Hepatocyte (in vitro differentiated cells): ENCODE measurements around the gene SND1. TPM values are rescaled to one million over a fixed set of nuclear protein-coding genes. Genes with fewer than 3 reads are reported as not detected.

Experiments
- DNase-seq: peaks from one replicate; pipeline ENCODE4 v3.0.0-alpha.2; 2016; ENCODE audit warnings: low spot score
- H2AFZ ChIP-seq: fragments of 200-600 bp; sonication (generic); 2 replicates; pipeline ENCODE4 v1.6.0; 2016; ENCODE audit warnings: antibody characterized with exemption, mild to moderate bottlenecking
- H3K27ac ChIP-seq: fragments of 200-600 bp; sonication (generic); 2 replicates; pipeline ENCODE4 v1.5.1; 2016; ENCODE audit warnings: mild to moderate bottlenecking
- H3K27me3 ChIP-seq: fragments of 200-600 bp; sonication (generic); 2 replicates; pipeline ENCODE4 v1.6.1; 2016
- H3K36me3 ChIP-seq: fragments of 200-600 bp; sonication (generic); replicated peaks from 2 replicates; pipeline ENCODE4 v1.5.1; 2016; ENCODE audit warnings: low read depth; ENCODE audit not compliant: insufficient read depth
- H3K4me1 ChIP-seq: fragments of 200-600 bp; sonication (generic); 2 replicates; pipeline ENCODE4 v1.5.1; 2016; ENCODE audit warnings: mild to moderate bottlenecking, moderate library complexity; ENCODE audit not compliant: insufficient read depth
- H3K4me2 ChIP-seq: fragments of 200-600 bp; sonication (generic); 2 replicates; pipeline ENCODE4 v1.6.0; 2016
- H3K4me3 ChIP-seq: fragments of 200-600 bp; sonication (generic); 2 replicates; pipeline ENCODE4 v1.5.1; 2016; ENCODE audit warnings: mild to moderate bottlenecking
- H3K79me2 ChIP-seq: fragments of 200-600 bp; sonication (generic); 2 replicates; pipeline ENCODE4 v1.6.0; 2017; ENCODE audit warnings: mild to moderate bottlenecking
- H3K9me2 ChIP-seq: fragments of 200-600 bp; sonication (generic); replicated peaks from 2 replicates; pipeline ENCODE4 v1.6.0; 2017; ENCODE audit warnings: mild to moderate bottlenecking; ENCODE audit not compliant: insufficient read depth
- H3K9me3 ChIP-seq: fragments of 200-600 bp; sonication (generic); 2 replicates; pipeline ENCODE4 v1.5.1; 2016; ENCODE audit warnings: low read depth, mild to moderate bottlenecking
- H4K20me1 ChIP-seq: fragments of 200-600 bp; sonication (generic); 2 replicates; pipeline ENCODE4 v1.6.0; 2016; ENCODE audit warnings: mild to moderate bottlenecking; ENCODE audit not compliant: insufficient read depth, poor library complexity, severe bottlenecking
- EZH2 ChIP-seq: fragments of 200-600 bp; sonication (generic); IDR thresholded peaks from 2 replicates; pipeline ENCODE4 v1.6.1; 2016; ENCODE audit warnings: antibody characterized with exemption, mild to moderate bottlenecking, borderline replicate concordance
- EZH2phosphoT487 ChIP-seq: fragments of 200-600 bp; sonication (generic); IDR thresholded peaks from one replicate; pipeline ENCODE4 v1.6.1; 2018; ENCODE audit warnings: antibody characterized with exemption, mild to moderate bottlenecking, low read depth, moderate library complexity; ENCODE audit not compliant: unreplicated experiment, severe bottlenecking
- WGBS: methylation state at CpG from one replicate; pipeline ENCODE4 v1.1.6; 2016; ENCODE audit warnings: low lambda C conversion rate; ENCODE audit errors: missing lambda C conversion rate; 5-methylcytosine and 5-hydroxymethylcytosine counted together
- polyA plus RNA-seq: library from polyadenylated mRNA; unstranded; fragments of >200 nt; fragmentation: Nextera tagmentation; extraction: Ambion mirVana; gene quantifications from 2 replicates; pipeline ENCODE4 v1.2.1, GENCODE V29; 2016
- total RNA-seq: library from RNA; depleted of rRNA; stranded (reverse); fragments of >200 nt; gene quantifications from 2 replicates; pipeline ENCODE4 v1.2.3, GENCODE V29; 2014
- TF ChIP-seq, protein P1 (sequence below): fragments of 200-600 bp; sonication (generic); IDR thresholded peaks from 2 replicates; pipeline ENCODE4 v1.5.1; 2016; ENCODE audit warnings: antibody characterized with exemption, mild to moderate bottlenecking; ENCODE audit not compliant: poor library complexity

The SND1 gene
- total and polyA plus RNA-seq, 2 experiments from 2014 or later: 141 to 200 TPM

DNA sequence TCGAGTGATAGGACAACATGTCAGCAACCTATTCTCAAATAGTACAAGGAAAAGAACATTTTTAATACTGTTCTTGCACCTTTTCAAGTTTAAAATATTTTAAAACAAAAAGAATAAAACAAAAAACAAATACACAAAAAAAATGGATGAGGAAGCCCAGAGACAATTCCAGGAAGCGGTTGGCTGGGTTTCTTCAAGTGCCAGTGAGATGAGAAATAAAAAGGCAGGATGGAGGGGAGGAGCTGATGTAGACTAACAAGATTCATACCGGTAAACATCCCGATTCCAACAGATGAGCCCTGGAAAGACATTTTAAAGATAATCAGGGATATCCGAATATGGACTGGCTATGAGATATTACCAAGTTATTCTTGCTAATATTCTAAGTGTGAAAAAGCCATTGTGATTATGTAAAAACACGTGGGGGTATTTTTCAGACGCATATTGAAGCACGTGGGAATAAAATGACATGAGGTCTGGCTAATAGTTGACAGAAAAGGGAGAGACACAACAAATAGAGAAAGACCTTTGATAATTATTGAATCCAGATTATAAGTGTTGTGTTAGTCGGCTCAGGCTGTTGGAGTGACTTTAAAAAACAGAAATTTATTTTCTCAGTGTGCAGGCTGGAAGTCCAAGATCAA, 480.6 kb downstream of the SND1 start:
- Histone ChIP-seq H3K36me3 (no peaks in the 10 kb centered on the region), H3K9me2 (no peaks in the 10 kb centered on the region), H3K27ac (no peak overlapping the region), H3K9me3 (no peaks in the 10 kb centered on the region), H2AFZ (no peak overlapping the region), H4K20me1 (no peaks in the 10 kb centered on the region), H3K4me1 (peaks cover 9% of the 10 kb centered on the region), H3K4me2 (no peak overlapping the region), H3K79me2 (no peaks in the 10 kb centered on the region), H3K4me3 (no peak overlapping the region), H3K27me3 (peaks cover 71% of the 10 kb centered on the region)
- TF ChIP-seq, protein P1, sequence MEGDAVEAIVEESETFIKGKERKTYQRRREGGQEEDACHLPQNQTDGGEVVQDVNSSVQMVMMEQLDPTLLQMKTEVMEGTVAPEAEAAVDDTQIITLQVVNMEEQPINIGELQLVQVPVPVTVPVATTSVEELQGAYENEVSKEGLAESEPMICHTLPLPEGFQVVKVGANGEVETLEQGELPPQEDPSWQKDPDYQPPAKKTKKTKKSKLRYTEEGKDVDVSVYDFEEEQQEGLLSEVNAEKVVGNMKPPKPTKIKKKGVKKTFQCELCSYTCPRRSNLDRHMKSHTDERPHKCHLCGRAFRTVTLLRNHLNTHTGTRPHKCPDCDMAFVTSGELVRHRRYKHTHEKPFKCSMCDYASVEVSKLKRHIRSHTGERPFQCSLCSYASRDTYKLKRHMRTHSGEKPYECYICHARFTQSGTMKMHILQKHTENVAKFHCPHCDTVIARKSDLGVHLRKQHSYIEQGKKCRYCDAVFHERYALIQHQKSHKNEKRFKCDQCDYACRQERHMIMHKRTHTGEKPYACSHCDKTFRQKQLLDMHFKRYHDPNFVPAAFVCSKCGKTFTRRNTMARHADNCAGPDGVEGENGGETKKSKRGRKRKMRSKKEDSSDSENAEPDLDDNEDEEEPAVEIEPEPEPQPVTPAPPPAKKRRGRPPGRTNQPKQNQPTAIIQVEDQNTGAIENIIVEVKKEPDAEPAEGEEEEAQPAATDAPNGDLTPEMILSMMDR: no peak
- TF ChIP-seq EZH2phosphoT487 (no peak), EZH2 (no peak)
- no peak for DNase-seq
- WGBS: 79% methylated on average over 9 of the region's 9 CpGs

DNA sequence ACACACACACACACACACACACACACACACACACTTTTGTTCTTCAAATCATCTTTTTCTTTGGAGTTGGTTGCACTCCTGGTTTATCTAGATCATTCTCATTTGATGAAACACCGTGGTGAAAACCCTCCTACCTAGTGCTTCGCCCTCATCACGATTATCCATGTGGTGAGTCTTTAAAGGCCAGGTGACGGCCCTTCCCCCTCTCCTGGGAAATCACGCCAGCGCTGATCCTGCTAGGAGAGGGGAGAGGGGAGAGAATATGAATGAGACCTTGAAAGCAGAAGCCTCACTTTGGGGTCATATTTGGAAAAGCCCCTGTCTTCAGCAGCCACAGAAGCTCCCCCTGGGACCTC, 483.1 kb downstream of the SND1 start:
- no peaks in the 10 kb centered on the region for H3K9me3 ChIP-seq
- peak overlapping the region; percentile 88 for H2AFZ ChIP-seq
- peak overlapping the region; percentile 100 for H3K4me2 ChIP-seq
- H3K4me3 ChIP-seq: peak overlapping the region; percentile 73
- no peaks in the 10 kb centered on the region for H3K9me2 ChIP-seq
- no peak overlapping the region for H3K27ac ChIP-seq
- no peaks in the 10 kb centered on the region for H4K20me1 ChIP-seq
- peaks cover 69% of the 10 kb centered on the region for H3K27me3 ChIP-seq
- H3K4me1 ChIP-seq: peaks cover 9% of the 10 kb centered on the region
- no peak for TF ChIP-seq EZH2phosphoT487
- TF ChIP-seq, protein P1: no peak
- no peak for TF ChIP-seq EZH2
- H3K36me3 ChIP-seq: no peaks in the 10 kb centered on the region
- DNase-seq: no peak
- H3K79me2 ChIP-seq: no peaks in the 10 kb centered on the region
- WGBS: 12% methylated on average over 6 of the region's 6 CpGs

- no peak for TF ChIP-seq EZH2
- TF ChIP-seq, protein P1: peak; percentile 68
- no peaks in the 10 kb centered on the region for H3K36me3 ChIP-seq
- H3K27me3 ChIP-seq: peaks cover 64% of the 10 kb centered on the region
- peak overlapping the region; percentile 73 for H3K4me3 ChIP-seq
- 2% methylated on average over 49 of the region's 57 CpGs for WGBS
- H3K4me1 ChIP-seq: peaks cover 9% of the 10 kb centered on the region
- H3K79me2 ChIP-seq: no peaks in the 10 kb centered on the region
- no peaks in the 10 kb centered on the region for H3K9me2 ChIP-seq
- no peak overlapping the region for H3K27ac ChIP-seq
- H3K9me3 ChIP-seq: no peaks in the 10 kb centered on the region
- no peaks in the 10 kb centered on the region for H4K20me1 ChIP-seq
- peak overlapping the region; percentile 95 for H2AFZ ChIP-seq
- peak; percentile 71 for DNase-seq
- H3K4me2 ChIP-seq: peak overlapping the region; percentile 100
These were observed 483.7 kb downstream of the SND1 start for GRCh38 chr7:128135515-128136214.
